C4-2B (cell line): ENCODE measurements around the gene SPACA4.

Experiments
- ZFX ChIP-seq: fragments of 450-650 bp; IDR thresholded peaks from 2 replicates; pipeline ENCODE4 v1.6.1; 2017
- TF ChIP-seq, protein P1 (sequence below): fragments of 450-650 bp; conservative IDR thresholded peaks from 2 replicates; pipeline ENCODE4 v1.5.1; 2017; ENCODE audit warnings: mild to moderate bottlenecking

- TF ChIP-seq, protein P1, sequence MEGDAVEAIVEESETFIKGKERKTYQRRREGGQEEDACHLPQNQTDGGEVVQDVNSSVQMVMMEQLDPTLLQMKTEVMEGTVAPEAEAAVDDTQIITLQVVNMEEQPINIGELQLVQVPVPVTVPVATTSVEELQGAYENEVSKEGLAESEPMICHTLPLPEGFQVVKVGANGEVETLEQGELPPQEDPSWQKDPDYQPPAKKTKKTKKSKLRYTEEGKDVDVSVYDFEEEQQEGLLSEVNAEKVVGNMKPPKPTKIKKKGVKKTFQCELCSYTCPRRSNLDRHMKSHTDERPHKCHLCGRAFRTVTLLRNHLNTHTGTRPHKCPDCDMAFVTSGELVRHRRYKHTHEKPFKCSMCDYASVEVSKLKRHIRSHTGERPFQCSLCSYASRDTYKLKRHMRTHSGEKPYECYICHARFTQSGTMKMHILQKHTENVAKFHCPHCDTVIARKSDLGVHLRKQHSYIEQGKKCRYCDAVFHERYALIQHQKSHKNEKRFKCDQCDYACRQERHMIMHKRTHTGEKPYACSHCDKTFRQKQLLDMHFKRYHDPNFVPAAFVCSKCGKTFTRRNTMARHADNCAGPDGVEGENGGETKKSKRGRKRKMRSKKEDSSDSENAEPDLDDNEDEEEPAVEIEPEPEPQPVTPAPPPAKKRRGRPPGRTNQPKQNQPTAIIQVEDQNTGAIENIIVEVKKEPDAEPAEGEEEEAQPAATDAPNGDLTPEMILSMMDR, result no peak
- no peak for TF ChIP-seq ZFX
Measured at GRCh38 chr19:48644355-48644754, 37.8 kb downstream of the SPACA4 start.
